Activated naive CD8-positive, alpha-beta T cell treated with anti-CD3 and anti-CD28 coated beads for 36 hours (primary cell): ENCODE data around the gene GYPC. TPM values are rescaled to one million over a fixed set of nuclear protein-coding genes. Genes with fewer than 3 reads are reported as not detected.

ENCODE experiments used
- DNase-seq: peaks from one replicate; pipeline ENCODE4 v3.0.0; 2021
- H3K27ac Mint-ChIP-seq: one replicate; pipeline ENCODE4 v1.8.0; 2022; ENCODE audit warnings: mild to moderate bottlenecking, moderate library complexity, mixed read lengths
- H3K27me3 Mint-ChIP-seq: one replicate; pipeline ENCODE4 v1.8.0; 2022; ENCODE audit warnings: mild to moderate bottlenecking, mixed read lengths
- H3K36me3 Mint-ChIP-seq: one replicate; pipeline ENCODE4 v1.8.0; 2021; ENCODE audit warnings: mild to moderate bottlenecking, mixed read lengths
- H3K4me1 Mint-ChIP-seq: one replicate; pipeline ENCODE4 v1.8.0; 2021; ENCODE audit warnings: mixed read lengths
- H3K4me3 Mint-ChIP-seq: one replicate; pipeline ENCODE4 v1.8.0; 2022; ENCODE audit warnings: mild to moderate bottlenecking, moderate library complexity, mixed read lengths
- H3K9me3 Mint-ChIP-seq: one replicate; pipeline ENCODE4 v1.8.0; 2022; ENCODE audit warnings: mixed read lengths
- total RNA-seq, 2 experiments: library from RNA; stranded (reverse); gene quantifications; one replicate each; pipeline ENCODE4 v1.2.3, GENCODE V29; 2021

GYPC gene
- total RNA-seq, 2 experiments from 2014 or later, result 171 to 179 TPM

DNA sequence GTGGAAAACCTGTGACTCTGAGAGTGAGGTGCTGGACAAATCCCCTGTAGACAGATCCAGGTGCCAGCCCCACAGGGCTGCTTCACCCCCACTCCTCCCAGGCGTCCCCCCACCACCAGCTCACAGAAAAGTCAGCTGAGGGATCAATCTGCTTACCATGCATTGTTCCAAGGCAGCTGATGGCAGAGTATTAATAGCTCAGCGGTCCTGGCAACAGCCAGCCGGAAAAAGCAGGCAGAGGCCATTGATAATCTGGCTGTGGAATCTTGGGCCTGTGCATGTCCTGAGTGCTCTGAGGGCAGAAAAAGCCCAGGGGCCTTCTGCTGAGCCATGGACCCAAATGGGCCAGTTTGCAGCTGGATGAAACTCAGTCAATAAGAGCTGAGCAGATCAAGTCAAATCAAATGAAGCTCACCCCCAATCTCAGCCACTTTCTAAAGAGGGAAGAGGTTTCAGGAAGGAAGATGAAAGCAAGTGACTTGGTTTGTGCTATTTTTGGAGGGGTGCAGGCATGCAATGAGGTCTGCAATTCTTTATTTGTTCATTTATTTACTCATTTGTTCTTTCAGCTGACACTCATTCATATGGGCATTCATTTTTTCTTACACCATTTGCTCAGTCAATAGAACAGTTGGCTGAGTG is 63.4 kb downstream of the GYPC start:
- H3K27ac Mint-ChIP-seq, result no peak overlapping the region
- H3K27me3 Mint-ChIP-seq, result no peaks in the 10 kb centered on the region
- no peak for DNase-seq
- peaks cover 3% of the 10 kb centered on the region for H3K9me3 Mint-ChIP-seq
- H3K4me1 Mint-ChIP-seq, result no peaks in the 10 kb centered on the region
- H3K36me3 Mint-ChIP-seq, result no peaks in the 10 kb centered on the region
- no peak overlapping the region for H3K4me3 Mint-ChIP-seq

DNA sequence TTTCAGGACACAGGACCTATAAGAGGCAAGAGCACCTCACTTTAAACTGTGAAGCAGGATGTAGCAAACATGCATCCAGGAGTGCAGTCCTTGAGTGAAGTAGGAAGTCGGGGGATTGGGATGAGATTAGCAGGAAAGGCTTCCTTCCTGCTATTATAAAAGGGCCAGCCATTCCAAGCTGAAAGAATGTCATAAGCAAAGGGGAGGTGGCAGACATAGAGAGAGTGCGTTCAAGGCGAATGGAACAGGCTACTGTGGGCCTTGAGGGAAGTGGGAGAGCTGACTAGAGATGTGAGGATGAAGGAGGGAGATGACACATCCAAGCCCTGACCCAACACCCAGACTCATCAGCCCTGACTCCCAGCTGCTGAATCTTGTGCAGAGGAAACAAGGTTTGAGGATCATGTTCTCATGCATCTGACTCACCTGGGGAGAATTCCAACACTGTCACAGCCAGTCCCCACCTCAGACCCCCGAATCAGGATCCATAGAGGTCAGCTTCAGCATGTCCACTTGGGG is 63.9 kb downstream of the GYPC start:
- Mint-ChIP-seq H3K4me3 (no peak overlapping the region), H3K9me3 (peaks cover 4% of the 10 kb centered on the region), H3K27me3 (no peaks in the 10 kb centered on the region), H3K27ac (no peak overlapping the region), H3K36me3 (peaks cover under 1% of the 10 kb centered on the region), H3K4me1 (no peaks in the 10 kb centered on the region)
- DNase-seq, result no peak

DNA sequence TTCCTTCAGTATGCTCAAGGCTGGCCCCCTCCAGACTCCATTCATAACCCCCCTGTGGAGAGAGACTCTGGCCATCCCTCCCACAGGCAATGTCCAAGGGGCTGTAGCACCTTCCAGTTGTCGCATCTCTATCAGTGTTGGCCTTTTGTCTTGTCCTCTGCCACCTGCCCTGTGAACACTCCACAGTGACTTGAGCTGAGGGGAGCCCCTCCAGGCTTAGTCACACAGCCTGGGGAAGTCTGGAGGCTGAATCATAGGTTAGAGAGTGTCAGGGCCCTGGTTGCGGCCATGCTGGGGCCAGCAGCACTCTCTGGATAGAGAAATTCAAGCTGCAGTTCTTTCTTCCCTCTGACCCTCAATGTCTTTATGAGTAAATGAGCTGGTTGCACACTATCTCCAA is 64.7 kb downstream of the GYPC start:
- Mint-ChIP-seq H3K27me3 (no peaks in the 10 kb centered on the region), H3K4me3 (no peak overlapping the region), H3K4me1 (no peaks in the 10 kb centered on the region), H3K9me3 (peaks cover 11% of the 10 kb centered on the region), H3K36me3 (peaks cover 4% of the 10 kb centered on the region), H3K27ac (no peak overlapping the region)
- DNase-seq, result no peak

DNA sequence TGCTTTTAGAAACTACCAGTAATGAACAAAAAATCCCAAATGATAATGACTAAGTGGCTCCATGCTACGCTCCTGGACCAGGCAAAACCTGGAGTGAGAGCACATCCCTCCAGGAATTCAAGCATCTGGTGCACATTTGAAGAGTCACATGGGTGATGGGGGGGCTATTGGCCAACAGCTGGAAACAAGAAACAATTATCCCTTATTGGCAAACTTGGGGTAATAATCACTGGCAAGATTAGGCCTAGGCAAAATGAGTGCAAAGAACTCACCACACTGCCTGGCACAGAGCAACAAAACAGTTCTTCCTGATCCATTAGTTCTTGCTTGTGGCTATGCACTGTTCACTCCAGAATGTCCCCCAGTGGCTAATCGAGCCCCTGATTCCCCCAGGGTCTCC is 66.1 kb downstream of the GYPC start:
- no peaks in the 10 kb centered on the region for H3K27me3 Mint-ChIP-seq
- H3K36me3 Mint-ChIP-seq, result peaks cover 4% of the 10 kb centered on the region
- H3K9me3 Mint-ChIP-seq, result peaks cover 14% of the 10 kb centered on the region
- H3K4me3 Mint-ChIP-seq, result no peak overlapping the region
- H3K4me1 Mint-ChIP-seq, result no peaks in the 10 kb centered on the region
- no peak overlapping the region for H3K27ac Mint-ChIP-seq
- DNase-seq, result no peak

DNA sequence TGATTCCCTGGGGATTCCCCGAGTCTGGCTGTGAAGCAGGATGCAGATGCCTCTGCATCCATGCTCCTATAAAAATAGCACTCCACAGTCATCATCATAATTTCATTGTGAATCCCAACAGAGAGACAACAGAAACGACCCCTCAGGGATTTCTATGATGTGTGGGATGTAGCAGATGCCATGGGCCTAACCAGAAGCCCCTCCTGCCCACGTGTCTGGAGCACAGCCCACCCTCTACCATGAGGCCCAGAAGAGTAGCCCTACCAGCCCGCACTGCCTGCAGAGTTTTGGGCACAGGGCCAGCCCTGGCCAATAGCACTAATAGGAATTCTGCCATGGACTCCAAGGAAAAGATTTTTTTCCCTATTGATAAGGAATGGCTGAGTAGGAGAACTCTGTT is 66.6 kb downstream of the GYPC start:
- Mint-ChIP-seq H3K36me3 (peaks cover 4% of the 10 kb centered on the region), H3K4me3 (no peak overlapping the region), H3K9me3 (peaks cover 14% of the 10 kb centered on the region), H3K27ac (no peak overlapping the region), H3K27me3 (no peaks in the 10 kb centered on the region), H3K4me1 (no peaks in the 10 kb centered on the region)
- no peak for DNase-seq

DNA sequence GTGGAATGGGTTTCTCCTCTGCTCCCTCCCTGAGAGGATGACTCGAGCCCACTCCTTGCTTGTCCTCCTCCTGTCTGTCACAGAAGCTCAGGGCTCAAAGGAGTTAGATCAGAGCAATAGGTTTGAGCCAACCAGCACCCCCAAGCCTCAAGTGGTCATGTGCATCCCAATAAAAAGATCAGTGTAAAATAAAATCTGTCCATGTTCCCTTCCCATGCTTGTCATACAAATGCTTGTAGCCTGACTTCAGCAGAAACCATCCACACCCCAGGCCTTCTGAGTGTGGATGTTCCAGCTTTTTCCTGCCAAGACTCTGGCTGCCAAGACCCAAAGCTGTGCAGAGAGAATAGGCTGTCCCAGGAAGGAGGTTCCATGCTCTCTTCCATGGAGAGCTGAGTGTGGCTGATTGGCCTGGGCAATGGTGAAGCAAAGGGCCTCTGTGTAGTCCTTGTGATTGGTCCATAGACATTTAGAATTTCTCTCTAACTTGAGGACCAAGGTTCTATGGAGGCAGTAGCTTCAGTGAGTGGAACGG is 67.4 kb downstream of the GYPC start:
- peaks cover 4% of the 10 kb centered on the region for H3K36me3 Mint-ChIP-seq
- H3K27ac Mint-ChIP-seq, result no peak overlapping the region
- H3K27me3 Mint-ChIP-seq, result no peaks in the 10 kb centered on the region
- peaks cover 14% of the 10 kb centered on the region for H3K9me3 Mint-ChIP-seq
- no peaks in the 10 kb centered on the region for H3K4me1 Mint-ChIP-seq
- DNase-seq, result no peak
- H3K4me3 Mint-ChIP-seq, result no peak overlapping the region

DNA sequence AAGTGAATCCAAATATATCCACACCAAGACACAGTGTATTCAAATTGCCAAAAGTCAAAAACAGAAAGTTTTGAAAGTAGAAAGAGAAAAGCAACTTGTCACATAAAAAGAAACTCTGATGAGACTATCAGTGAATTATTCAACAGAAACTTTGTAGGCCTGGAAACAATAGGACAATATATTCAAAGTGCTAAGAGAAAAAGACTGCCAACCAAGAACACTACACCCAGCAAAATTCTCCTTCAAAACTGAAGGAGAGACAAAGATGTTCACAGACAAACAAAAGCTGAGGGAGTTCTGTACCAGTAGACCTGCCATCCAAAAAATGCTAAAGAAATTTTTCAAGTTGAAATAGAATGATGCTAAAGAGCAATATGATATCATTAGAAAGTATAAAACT is 69.6 kb downstream of the GYPC start:
- H3K27ac Mint-ChIP-seq, result no peak overlapping the region
- DNase-seq, result no peak
- no peak overlapping the region for H3K4me3 Mint-ChIP-seq
- peaks cover 4% of the 10 kb centered on the region for H3K36me3 Mint-ChIP-seq
- peaks cover 14% of the 10 kb centered on the region for H3K9me3 Mint-ChIP-seq
- no peaks in the 10 kb centered on the region for H3K27me3 Mint-ChIP-seq
- H3K4me1 Mint-ChIP-seq, result no peaks in the 10 kb centered on the region

DNA sequence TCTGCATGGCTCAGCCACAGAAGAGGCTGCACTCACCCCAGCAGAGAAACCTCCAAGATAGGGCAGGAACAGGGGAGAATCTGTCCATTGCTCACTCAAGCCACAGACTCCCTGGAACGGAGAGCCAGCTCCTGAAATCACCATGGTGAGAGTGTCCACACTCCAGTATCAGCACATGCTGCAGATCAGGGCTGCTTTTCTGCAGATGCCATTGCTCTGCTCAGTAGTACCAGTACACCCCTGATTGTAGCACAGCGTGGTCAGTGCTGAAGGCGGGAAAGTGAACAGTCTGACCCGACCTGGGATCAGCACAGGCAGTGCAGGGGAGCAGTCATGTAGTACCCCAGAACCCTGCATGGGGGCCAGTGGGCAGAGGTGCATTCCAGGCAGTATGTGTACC is 73.9 kb downstream of the GYPC start:
- Mint-ChIP-seq H3K4me3 (no peak overlapping the region), H3K27me3 (no peaks in the 10 kb centered on the region), H3K9me3 (peaks cover 10% of the 10 kb centered on the region), H3K27ac (no peak overlapping the region), H3K36me3 (peaks cover 4% of the 10 kb centered on the region), H3K4me1 (no peaks in the 10 kb centered on the region)
- DNase-seq, result no peak

DNA sequence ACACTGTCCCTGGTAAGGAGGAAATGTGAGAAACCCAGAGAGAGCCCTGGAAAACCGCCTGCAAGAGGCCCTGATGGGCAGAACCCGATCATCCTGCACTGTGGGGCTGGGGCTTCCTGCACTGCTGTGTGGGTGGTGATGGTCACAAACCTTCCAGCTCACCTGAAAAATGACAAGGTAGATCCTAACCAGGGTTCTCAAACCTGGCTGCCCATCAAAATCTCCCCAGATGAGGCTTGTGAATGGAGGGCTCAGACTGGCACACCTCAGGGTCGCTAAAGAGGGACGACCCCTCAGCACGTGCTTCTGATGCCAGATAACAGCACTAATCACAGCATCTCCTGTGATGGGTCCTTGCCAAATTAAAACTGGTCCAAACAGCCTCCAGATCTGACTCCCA is 74.7 kb downstream of the GYPC start:
- H3K9me3 Mint-ChIP-seq, result peaks cover 3% of the 10 kb centered on the region
- H3K4me3 Mint-ChIP-seq, result no peak overlapping the region
- H3K27me3 Mint-ChIP-seq, result no peaks in the 10 kb centered on the region
- H3K36me3 Mint-ChIP-seq, result no peaks in the 10 kb centered on the region
- no peak overlapping the region for H3K27ac Mint-ChIP-seq
- no peaks in the 10 kb centered on the region for H3K4me1 Mint-ChIP-seq
- DNase-seq, result no peak

DNA sequence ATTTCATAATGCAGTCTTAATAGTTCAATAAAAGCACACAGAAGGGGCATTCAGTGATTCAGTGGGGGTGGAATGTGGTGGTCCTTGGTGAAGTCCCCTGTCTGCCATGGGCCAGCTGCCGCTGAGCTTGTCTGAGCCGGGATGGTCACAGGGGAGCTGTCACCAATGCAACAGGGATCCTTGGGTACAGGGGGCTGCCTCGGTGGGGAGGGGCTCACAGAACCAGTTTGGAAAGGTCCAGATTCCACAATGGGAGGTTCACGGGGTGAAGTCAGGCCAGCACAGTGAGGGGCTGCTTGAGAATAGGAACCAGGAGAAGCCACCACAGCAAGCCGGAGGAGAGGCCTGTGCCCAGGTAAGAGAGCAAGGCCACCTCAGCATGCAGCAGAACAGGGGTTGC is 75.4 kb downstream of the GYPC start:
- Mint-ChIP-seq H3K27me3 (no peaks in the 10 kb centered on the region), H3K4me3 (no peak overlapping the region)

DNA sequence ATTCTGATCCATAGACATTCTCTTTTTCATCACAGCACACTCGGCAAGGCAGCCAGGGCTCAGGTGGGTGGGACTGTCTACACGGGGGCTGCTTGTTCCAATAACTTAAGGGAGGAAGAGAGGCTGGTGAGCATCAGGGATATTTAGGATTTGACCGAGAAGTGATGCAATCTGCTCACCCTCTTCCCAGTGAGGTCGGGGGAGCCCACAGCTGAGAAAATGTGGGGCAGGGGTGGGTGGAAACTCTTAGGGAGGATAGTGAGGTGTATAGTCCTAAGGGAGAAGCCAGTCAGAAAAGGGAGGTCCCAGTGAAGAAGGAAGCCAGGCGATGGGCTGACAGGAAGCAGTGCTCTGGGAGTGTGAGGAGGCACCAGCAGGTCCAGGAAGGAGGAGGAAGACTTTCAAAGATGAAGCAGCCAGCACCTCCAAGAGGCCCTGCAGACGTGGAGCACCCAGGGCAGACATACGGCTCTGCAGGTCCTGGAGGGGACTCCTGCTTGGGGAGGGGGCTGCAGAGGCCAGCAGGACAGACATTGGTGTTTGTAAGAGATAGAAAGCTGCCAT is 76.8 kb downstream of the GYPC start:
- Mint-ChIP-seq H3K27me3 (no peaks in the 10 kb centered on the region), H3K9me3 (no peaks in the 10 kb centered on the region), H3K36me3 (no peaks in the 10 kb centered on the region), H3K4me3 (no peak overlapping the region), H3K4me1 (no peaks in the 10 kb centered on the region), H3K27ac (peak overlapping the region; percentile 20)
- no peak for DNase-seq

More for the DNA sequence above, 75.4 kb downstream of the GYPC start:
- H3K9me3 Mint-ChIP-seq, result no peaks in the 10 kb centered on the region
- DNase-seq, result no peak
- H3K27ac Mint-ChIP-seq, result no peak overlapping the region
- H3K4me1 Mint-ChIP-seq, result no peaks in the 10 kb centered on the region
- no peaks in the 10 kb centered on the region for H3K36me3 Mint-ChIP-seq

DNA sequence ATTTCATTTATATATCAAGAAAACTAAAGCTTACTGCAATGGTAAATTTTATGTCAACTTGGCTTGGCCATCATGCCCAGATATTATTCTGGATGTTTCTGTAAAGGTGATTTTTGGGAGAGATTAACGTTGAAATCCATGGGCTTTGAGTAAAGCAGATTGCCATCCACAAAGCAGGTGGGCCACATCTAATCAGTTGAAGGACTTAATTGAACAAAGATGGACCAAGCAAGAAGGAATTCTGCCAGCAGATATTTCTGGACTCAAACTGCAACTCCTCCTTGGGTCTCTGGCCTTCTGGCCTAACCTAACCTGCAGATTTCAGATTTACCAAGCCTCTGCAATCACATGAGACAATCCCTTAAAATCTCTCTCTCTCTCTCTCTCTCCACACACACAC is 77.8 kb downstream of the GYPC start:
- Mint-ChIP-seq H3K4me3 (no peak overlapping the region), H3K27me3 (no peaks in the 10 kb centered on the region), H3K9me3 (no peaks in the 10 kb centered on the region), H3K4me1 (no peaks in the 10 kb centered on the region), H3K27ac (no peak overlapping the region), H3K36me3 (no peaks in the 10 kb centered on the region)
- DNase-seq, result no peak

DNA sequence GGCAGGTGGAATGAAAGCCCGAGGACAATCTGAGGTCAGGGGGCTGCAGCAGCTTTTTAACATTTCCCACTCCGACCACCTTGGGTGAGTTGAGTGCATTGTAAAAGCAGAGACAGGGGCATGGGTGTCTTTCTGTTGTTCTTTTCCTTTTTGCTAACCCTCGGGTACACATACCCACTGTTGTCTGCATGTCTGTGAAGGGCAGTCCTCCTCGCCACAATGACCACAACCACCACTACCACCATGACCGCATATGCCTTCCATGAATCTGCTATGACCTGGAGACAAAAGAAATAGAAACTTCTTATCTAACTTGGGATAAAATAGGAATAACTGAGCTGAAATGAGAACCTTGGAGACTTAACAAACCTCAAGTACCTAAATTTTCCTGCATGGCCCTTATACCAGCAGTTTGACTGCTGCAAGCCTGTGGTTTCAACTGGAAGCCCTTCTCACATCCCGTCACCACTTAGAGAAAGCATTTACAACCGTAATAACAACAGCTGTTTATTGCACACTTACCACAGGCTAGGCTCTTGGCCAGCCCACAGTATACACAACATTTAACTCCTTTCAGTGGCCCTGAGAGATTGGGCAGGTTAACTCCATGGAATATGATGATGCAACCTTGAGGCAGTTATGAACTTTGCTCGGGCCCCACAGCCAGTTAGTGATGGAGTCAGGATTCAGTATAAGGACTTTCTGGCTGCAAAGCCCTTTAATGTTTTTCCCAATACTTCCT is 80.3 kb downstream of the GYPC start:
- no peak for DNase-seq
- H3K4me1 Mint-ChIP-seq, result peaks cover 5% of the 10 kb centered on the region
- H3K27me3 Mint-ChIP-seq, result no peaks in the 10 kb centered on the region
- no peak overlapping the region for H3K4me3 Mint-ChIP-seq
- no peaks in the 10 kb centered on the region for H3K36me3 Mint-ChIP-seq
- no peaks in the 10 kb centered on the region for H3K9me3 Mint-ChIP-seq
- no peak overlapping the region for H3K27ac Mint-ChIP-seq

DNA sequence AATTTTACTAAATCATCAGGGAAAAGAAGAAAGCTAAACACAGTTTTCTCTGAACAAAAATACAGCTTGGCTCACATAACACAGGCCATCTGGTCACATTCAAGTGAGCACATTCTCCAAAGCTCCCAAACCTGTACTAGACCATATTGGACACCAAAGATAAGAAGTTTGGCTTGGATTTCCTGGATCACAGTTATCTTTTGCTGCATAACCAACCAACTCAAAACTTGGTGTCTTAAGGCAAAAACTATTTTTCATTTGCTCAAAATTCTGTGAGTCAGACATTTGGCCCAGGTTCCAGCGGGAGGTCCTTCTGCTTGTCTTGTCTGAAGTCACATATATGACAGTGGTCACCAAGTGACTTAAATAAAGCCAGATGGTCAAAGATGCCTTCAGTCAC is 83.2 kb downstream of the GYPC start:
- H3K27ac Mint-ChIP-seq, result no peak overlapping the region
- no peak overlapping the region for H3K4me3 Mint-ChIP-seq
- no peaks in the 10 kb centered on the region for H3K27me3 Mint-ChIP-seq
- no peak for DNase-seq
- no peaks in the 10 kb centered on the region for H3K36me3 Mint-ChIP-seq
- peaks cover 5% of the 10 kb centered on the region for H3K4me1 Mint-ChIP-seq
- no peaks in the 10 kb centered on the region for H3K9me3 Mint-ChIP-seq

DNA sequence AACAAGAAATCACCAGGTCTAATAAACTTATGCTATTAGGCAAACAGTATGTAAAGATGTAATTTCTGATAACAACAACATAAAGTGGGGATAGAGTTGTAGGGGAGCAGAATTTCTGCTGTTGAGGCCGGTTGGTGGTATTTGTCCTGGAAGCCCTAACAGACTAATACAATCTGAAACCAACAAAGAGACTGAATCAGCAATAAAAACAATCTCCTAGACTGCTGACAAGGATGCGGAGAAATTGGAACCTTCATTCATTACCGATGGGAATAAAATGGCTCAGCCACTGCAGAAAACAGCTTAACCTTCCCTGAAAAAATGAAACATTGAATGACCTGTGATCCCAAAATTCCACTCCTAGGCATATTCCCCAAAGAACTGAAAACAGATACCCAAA is 88.7 kb downstream of the GYPC start:
- Mint-ChIP-seq H3K27me3 (no peaks in the 10 kb centered on the region), H3K4me1 (peaks cover 15% of the 10 kb centered on the region), H3K4me3 (no peak overlapping the region), H3K36me3 (no peaks in the 10 kb centered on the region), H3K27ac (no peak overlapping the region), H3K9me3 (no peaks in the 10 kb centered on the region)
- no peak for DNase-seq
